GM21423 (cell line): ENCODE data around the gene CALML6.

Experiments
- ATAC-seq: cut with Tn5 transposase; IDR thresholded peaks from one replicate; pipeline ENCODE4 v1.9.1; 2021; ENCODE audit warnings: mild to moderate bottlenecking, moderate library complexity; ENCODE audit not compliant: unreplicated experiment

Gene CALML6

GRCh38 chr1:1941868-1942752 lies 27.1 kb downstream of the CALML6 start:
- ATAC-seq: no peak

DNA sequence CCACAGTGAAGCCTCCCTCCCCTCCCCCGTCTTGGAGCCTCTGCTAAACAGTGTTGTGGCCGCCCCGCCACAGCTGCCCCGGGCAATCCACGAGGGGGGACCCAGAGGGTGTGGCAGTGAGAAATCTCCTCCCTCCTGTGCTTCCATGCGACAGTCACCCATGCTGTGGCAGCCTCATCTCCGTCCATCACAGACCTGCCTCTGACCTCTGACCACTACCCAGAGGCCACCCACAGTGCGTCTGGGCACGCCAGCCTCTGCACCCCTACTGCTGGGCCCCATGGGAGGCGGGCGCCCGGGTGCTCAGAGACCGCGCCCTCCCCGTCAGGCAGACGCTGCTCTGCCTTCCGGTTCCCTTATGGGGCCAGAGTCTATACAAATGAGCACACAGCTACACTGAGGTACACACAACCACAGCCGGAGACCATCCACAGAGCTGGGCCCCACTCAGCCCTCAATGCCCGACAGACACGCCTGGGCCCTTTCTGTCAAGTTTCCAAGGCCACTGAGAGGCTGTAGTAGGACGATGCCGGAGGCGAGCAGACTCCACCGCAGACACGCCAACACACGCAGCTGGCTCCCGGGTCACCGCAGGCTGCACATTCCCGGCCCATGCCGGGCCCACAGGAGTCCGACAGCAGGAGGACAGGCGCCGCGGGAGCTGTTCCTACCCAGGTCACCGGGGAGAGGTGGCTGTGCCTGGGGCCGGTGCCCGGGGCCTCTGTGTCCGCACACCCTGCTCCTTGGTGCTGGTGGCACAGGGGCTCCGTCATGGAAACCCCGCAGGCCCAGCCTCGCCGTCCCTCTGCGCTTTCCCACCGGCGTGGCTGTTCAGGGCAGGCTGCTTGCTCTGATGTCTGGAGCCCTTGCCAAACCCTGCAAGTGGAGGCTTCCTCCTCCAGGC lies 27.9 kb downstream of the CALML6 start:
- no peak for ATAC-seq

DNA sequence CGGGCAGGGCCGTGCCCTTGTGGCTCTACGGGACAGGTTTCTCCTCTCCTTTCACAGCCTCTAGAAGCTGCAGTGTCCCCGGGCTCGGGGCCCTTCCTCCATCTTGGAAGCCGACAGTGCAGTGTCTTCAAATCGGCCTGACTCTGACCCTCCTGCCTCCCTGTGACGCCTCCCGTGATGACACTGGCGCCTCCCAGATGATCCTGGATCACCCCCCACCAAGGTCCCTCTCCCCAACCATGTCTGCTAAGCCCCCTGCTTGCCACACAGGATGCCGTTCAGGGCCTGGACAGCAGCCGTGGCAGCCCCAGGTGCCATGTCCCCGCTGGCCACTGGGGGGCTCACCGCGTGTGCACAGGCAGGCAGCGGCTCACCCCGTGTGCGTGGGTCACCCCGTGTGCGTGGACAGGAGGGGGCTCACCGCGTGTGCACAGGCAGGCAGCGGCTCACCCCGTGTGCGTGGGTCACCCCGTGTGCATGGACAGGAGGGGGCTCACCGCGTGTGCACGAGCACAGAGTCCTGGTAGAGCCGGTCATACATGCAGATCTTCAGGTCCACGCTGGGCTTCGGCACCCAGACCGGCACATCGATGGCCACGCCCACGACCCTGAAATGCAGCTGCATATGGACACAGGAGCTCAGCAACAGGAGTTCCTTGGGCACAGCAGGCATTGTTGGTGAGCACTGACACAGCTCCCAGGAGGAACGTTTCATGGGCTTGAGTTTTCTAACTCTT lies 28.9 kb downstream of the CALML6 start:
- ATAC-seq: no peak

DNA sequence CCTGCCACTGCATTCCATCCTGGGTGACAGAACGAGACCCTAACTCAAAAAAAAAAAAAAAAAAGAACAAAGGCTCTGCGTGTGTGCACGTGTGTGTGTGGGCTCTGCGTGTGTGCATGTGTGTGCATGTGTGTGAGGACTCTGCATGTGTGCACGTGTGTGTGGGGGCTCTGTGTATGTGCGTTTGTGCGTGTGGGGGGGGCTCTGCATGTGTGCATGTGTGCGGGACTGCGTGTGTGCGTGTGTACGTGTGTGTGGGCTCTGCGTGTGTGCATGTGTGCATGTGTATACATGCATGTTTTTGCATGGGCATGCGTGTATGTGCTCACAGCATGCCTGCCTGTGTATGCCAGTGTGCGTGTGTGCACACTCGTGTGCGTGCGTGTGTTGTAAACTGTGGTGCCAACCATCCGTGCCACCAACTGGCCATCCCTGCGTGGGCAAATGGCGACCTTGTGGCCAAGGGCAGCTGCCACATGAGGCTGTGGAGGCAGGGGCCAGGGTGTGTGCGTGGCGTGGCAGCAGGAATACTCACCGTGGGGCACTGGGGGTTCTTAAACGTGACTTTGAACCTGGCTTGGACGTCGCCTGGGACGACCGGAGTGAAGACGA lies 30.8 kb downstream of the CALML6 start:
- ATAC-seq: no peak

DNA sequence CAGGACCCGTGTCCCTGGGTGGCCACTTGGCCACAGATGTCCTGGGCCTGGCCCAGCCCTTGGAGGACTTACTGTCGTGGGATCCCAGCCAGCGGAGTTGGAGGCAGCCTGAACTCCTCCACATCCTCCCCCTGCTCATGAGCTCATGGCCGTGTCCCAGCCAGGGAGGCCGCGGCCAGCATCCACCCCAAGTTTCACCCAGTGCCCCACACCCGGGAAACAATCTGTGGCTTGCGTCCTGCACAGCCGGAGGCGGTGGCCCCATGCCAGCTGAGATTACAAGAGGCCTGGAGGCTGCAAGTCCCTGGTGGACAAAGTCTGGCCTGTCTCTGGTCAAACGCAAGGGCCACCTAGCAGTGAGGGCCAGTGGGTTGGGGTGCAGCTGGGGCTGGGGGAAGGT lies 31.5 kb downstream of the CALML6 start:
- no peak for ATAC-seq

DNA sequence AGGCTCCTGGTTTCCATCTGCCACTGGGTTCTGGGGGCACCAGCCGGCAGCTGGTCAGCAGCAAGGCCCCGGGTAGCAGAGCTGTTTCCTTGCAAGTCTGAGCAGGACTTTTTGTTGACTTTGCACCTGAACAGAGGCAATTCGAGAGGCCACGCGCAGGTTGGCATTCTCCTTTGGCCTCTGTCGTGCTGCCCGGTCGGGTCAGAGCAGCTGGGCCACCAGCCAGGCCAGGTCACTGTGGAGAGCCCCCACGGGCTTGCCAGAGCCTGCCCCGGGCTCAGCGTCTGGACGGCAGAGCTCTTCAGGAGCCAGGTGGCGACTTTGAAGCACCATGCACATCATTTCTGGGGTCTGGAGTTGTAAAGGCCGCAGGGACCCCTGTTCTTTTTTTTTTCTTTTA lies 32.4 kb downstream of the CALML6 start:
- ATAC-seq: no peak

GRCh38 chr1:1948783-1949182 lies 33.7 kb downstream of the CALML6 start:
- ATAC-seq: no peak

DNA sequence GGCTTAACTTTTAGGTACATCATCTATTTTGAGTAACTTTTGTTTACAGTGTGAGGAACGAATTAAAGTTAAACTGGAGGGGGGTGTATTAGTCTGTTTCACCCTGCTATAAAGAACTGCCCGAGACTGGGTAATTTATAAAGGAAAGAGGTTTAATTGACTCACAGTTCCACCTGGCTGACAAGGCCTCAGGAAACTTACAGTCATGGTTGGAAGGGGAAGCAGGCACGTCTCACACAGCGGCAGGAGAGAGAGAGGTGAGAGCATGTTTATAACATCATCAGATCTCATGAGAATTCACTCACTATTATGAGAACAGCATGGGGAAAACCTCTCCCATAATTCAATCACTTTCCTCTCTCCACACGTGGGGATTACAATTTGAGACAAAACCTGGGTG lies 35.9 kb downstream of the CALML6 start:
- ATAC-seq: no peak

DNA sequence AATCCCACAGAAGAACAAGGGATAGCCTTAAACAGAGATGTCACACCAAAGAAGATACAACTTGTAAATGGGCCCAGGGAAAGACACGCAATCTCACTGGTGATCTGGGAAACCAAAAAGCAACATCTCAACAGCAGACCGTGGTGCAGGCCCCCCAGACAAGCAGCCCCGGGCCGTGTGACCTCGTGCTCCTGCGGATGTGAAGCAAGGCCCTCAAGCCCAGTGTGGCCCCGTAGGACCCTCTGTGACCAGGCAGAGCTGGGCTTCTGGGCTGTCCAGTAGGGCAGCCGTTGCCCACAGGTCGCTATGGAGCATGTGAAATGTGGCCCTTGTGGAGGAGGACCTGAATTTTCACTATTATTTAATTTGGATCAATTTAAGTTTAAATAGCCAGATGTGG lies 39.0 kb downstream of the CALML6 start:
- no peak for ATAC-seq

DNA sequence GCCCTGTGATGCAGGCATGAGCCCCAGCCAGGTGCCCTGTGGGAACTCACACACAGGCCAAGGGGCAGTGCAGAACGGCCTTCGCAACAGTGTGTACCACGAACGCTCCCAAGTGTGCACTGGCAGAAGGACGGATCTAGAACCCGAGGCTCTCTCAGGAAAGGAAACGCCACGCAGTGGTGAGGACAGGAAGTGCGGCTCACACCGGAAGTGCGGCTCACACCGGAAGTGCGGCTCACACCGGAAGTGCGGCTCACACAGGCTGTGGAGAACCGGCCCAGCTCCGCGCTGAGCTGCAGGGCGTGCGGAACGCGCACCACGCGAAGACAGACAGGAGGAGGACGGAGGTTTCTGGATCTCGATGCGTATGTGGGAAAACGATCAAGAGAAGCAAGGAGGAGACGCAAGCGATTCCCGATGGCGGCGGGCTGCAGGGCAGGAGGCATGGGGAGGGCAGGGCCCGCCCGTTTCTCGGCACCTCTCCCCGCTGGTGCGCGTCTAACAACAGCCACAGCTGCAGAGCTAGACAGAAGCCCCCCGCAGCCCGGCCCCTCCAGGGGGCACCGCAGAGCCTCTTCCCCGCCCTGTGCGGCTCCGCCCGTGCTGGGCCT lies 39.9 kb downstream of the CALML6 start:
- no peak for ATAC-seq

- ATAC-seq: no peak
Observed at GRCh38 chr1:1955621-1956094, 40.6 kb downstream of the CALML6 start.

DNA sequence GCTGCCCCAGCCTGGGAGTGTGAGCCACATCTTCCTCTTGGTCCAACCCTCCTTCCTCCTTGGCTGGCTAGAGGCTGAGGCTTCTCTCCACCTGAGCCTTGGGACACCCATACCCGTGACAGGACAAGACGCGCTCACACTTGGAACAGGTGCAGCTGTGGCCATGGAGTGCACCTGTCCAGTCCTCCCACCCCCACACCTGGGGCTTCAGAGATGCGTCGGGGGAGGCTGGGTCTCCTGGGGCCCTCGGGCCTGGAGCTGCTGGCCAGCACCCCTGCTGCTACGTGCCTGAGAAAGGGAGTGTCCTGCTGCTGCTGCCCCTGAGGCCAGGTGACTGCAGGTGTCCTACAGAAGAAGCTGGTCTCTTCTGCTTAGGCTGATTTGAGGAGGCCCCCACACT lies 41.0 kb downstream of the CALML6 start:
- no peak for ATAC-seq

DNA sequence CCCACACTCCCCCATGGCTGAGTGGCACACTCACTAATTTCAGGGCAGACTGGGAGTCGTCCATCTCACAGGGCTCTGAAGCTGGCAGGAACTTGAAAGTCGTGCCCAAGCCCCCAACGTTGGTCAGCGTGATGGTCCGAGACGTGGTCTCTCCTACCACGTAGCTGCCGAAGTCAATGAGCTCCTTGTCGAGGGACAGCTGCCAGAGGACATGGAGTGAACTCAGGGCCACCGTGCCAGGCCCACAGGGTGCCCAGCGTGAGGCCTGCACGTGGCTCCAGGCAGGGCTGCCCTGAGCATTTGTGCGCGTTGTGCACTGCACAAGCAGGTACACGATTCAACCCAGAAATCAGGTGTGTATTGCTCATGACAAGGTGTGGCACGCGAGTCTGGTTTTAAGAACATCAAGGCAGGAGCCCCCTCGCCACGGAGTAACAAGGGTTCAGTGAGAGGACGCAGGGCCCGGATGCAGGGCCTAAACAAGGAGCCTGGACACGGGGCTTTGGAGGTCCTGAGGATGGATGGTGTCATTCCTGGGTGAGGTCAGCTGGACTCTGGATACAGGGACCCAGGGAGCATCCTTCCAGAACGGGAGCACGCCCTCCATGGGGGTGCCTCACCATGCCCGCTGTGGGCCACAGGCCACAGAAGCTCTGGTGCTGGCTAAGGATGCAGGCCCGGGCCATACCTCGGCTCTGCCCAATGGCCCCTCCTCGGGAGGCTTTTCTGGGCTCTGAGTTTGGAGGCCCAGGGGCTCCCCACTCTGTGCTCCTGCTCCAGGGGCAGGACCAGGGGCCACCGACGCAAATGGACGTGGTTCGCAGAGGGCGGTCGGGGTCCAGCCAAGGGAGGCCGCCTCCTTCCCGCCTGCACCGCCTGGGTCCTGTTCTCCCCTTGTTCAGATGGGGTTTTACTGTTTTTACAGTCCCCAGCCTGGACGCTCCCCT lies 41.8 kb downstream of the CALML6 start:
- ATAC-seq: no peak

DNA sequence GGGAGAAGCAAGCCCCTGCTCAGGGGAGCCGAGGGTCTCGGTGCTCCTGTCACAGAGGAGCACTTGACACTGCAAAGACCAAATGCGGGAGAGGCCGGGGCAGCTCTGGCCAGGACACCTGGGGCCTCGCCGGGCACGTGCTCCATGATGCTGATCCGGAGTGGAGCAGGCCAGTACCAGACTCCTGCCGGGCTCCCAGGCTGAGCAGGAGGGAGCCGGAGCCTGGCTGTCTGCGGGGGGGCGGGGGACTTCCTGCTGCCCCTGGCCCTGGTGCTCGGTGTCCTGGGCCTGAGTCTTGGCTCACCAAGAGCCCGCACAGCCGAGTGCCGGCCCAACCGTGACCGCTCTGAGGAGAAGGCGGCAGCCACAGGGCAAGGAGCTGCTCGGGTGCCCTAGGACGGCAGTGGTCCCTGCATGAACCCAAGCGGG lies 42.5 kb downstream of the CALML6 start:
- no peak for ATAC-seq

GRCh38 chr1:1958071-1958541 lies 43.0 kb downstream of the CALML6 start:
- no peak for ATAC-seq

- no peak for ATAC-seq
Observed at GRCh38 chr1:1959459-1959839, 44.4 kb downstream of the CALML6 start.

GRCh38 chr1:1959840-1960479 lies 44.9 kb downstream of the CALML6 start:
- no peak for ATAC-seq

GRCh38 chr1:1960480-1961196 lies 45.6 kb downstream of the CALML6 start:
- no peak for ATAC-seq
